Suprapubic skin (tissue), 3 donors: ENCODE measurements around the gene ANKRD28.

ENCODE experiments used
- CTCF ChIP-seq, 2 donors: fragments of 200-600 bp in 1 of 2; fragments of 450-650 bp in 1 of 2; sonication (generic) in 1 of 2; IDR thresholded peaks; one replicate each; pipeline ENCODE4 v1.5.1; 2016 to 2019; ENCODE audit warnings: antibody characterized with exemption in 2 of 2, mild to moderate bottlenecking in 1 of 2, moderate library complexity in 1 of 2
- POLR2A ChIP-seq, 2 donors: fragments of 450-650 bp; IDR thresholded peaks; one replicate each; pipeline ENCODE4 v1.6.1; 2017; ENCODE audit warnings: antibody characterized with exemption in 2 of 2, mild to moderate bottlenecking in 2 of 2, moderate library complexity in 2 of 2

- TF ChIP-seq POLR2A (IDR thresholded peaks at IDR 0.05) = no peak
- no peak for TF ChIP-seq CTCF (IDR thresholded peaks at IDR 0.05)
Observed at GRCh38 chr3:15723624-15723884, 74.2 kb downstream of the ANKRD28 start.
